Activated T-helper 9 cell treated with anti-CD3 and anti-CD28 coated beads, Interleukin-2, amount 50 U/mL, for 16 hours (primary cell): Measurements from ENCODE around the gene RENBP.
A peak's percentile ranks its signal among the peaks of the same experiment; 100 is the strongest.
"Not testable (repeated sequence)": the region's sequence is repeated elsewhere in the genome, so short reads cannot be mapped to it uniquely, and the experiment has no call there.

Experiments used
- DNase-seq: peaks from one replicate; pipeline ENCODE4 v3.0.0-alpha.2; 2020; ENCODE audit warnings: low read depth

The RENBP gene

GRCh38 chrX:153944140-153944799 lies at the start of gene RENBP:
Gene RENBP, minus strand, starts transcription at chrX:153944643. Its CDS starts 33 bp downstream, at chrX:153944610.
- DNase-seq = no peak

GRCh38 chrX:153993978-153994377 lies 49.5 kb upstream of the RENBP start:
- DNase-seq = no peak

GRCh38 chrX:153993079-153993478 lies 48.6 kb upstream of the RENBP start:
- DNase-seq = no peak

- no peak for DNase-seq
These were observed 47.7 kb upstream of the RENBP start for GRCh38 chrX:153992180-153992579.

- DNase-seq = no peak
These were observed 46.7 kb upstream of the RENBP start for GRCh38 chrX:153991013-153991580.

GRCh38 chrX:153989973-153990655 lies 45.7 kb upstream of the RENBP start:
- no peak for DNase-seq

GRCh38 chrX:153988493-153988892 lies 44.0 kb upstream of the RENBP start:
- DNase-seq = no peak

GRCh38 chrX:153984351-153985178 lies 40.1 kb upstream of the RENBP start:
- no peak for DNase-seq

- DNase-seq = no peak
These were observed 38.9 kb upstream of the RENBP start for GRCh38 chrX:153983321-153983801.

GRCh38 chrX:153981771-153982533 lies 37.5 kb upstream of the RENBP start:
- DNase-seq = no peak

- no peak for DNase-seq
These were observed 36.8 kb upstream of the RENBP start for GRCh38 chrX:153981231-153981630.

GRCh38 chrX:153980394-153980793 lies 36.0 kb upstream of the RENBP start:
- not testable (repeated sequence) for DNase-seq

- no peak for DNase-seq
These were observed 30.4 kb upstream of the RENBP start for GRCh38 chrX:153974726-153975286.

GRCh38 chrX:153974003-153974725 lies 29.7 kb upstream of the RENBP start:
- DNase-seq = no peak

- DNase-seq = no peak
These were observed 28.9 kb upstream of the RENBP start for GRCh38 chrX:153973127-153974002.

GRCh38 chrX:153972368-153973126 lies 28.1 kb upstream of the RENBP start, which contains the start of gene TMEM187:
Gene TMEM187, plus strand, starts transcription at chrX:153972754. Its CDS starts 9,309 bp downstream, at chrX:153982063.
- DNase-seq = peak; percentile 88

- DNase-seq = peak; percentile 91
These were observed 27.3 kb upstream of the RENBP start, which contains the start of gene HCFC1 for GRCh38 chrX:153971450-153972367. Gene HCFC1, minus strand, starts transcription at chrX:153971818. Its CDS starts 978 bp downstream, at chrX:153970840.

- DNase-seq = peak; percentile 89
These were observed 26.6 kb upstream of the RENBP start for GRCh38 chrX:153971124-153971449.
